Neural cell (in vitro differentiated cells): ENCODE results near the gene TDRD12. TPM values are rescaled to one million over a fixed set of nuclear protein-coding genes. Genes with fewer than 3 reads are reported as not detected.

ENCODE experiments used
- H2AFZ ChIP-seq: fragments of 200-600, 300-800 bp; sonication (generic), shearing (Covaris generic); 2 replicates; pipeline ENCODE4 v1.6.0; 2014; ENCODE audit warnings: low read depth, mild to moderate bottlenecking, antibody characterized with exemption, low read length, moderate library complexity
- H3F3A ChIP-seq: fragments of 200-600 bp; shearing (Covaris generic); 2 replicates; pipeline ENCODE4 v1.6.1; 2016; ENCODE audit warnings: mild to moderate bottlenecking, moderate library complexity, mixed read lengths, antibody characterized with exemption, low read length; ENCODE audit not compliant: insufficient read depth, poor library complexity, severe bottlenecking
- H3K27ac ChIP-seq: fragments of 200-600, 300-800 bp; sonication (generic), shearing (Covaris generic); 2 replicates; pipeline ENCODE4 v1.5.1; 2014; ENCODE audit warnings: mild to moderate bottlenecking, low read length, moderate library complexity
- H3K27me3 ChIP-seq: fragments of 300-800, 200-600 bp; sonication (generic), shearing (Covaris generic); 2 replicates; pipeline ENCODE4 v1.6.0; 2014; ENCODE audit warnings: mild to moderate bottlenecking, low read depth, low read length, moderate library complexity; ENCODE audit not compliant: insufficient read depth
- H3K36me3 ChIP-seq: fragments of 300-800, 200-600 bp; sonication (generic), shearing (Covaris generic); 2 replicates; pipeline ENCODE4 v1.5.1; 2014; ENCODE audit warnings: mild to moderate bottlenecking, antibody characterized with exemption, low read length, moderate library complexity; ENCODE audit not compliant: insufficient read depth
- H3K4me2 ChIP-seq: fragments of 300-800, 200-600 bp; sonication (generic), shearing (Covaris generic); 2 replicates; pipeline ENCODE4 v1.6.0; 2014; ENCODE audit warnings: mild to moderate bottlenecking, low read length
- H3K4me3 ChIP-seq: fragments of 300-800, 200-600 bp; sonication (generic), shearing (Covaris generic); 2 replicates; pipeline ENCODE4 v1.5.1; 2014; ENCODE audit warnings: mild to moderate bottlenecking, low read length, moderate library complexity
- H3K79me2 ChIP-seq: fragments of 200-600 bp; shearing (Covaris generic); replicated peaks from 2 replicates; pipeline ENCODE4 v1.6.0; 2014; ENCODE audit warnings: mild to moderate bottlenecking, low read length, moderate library complexity; ENCODE audit not compliant: insufficient read depth
- H3K9ac ChIP-seq: fragments of 300-800, 200-600 bp; sonication (generic), shearing (Covaris generic); 2 replicates; pipeline ENCODE4 v1.6.1; 2016; ENCODE audit warnings: mild to moderate bottlenecking, low read length, mixed read lengths
- H3K9me2 ChIP-seq: fragments of 200-600 bp; shearing (Covaris generic); 2 replicates; pipeline ENCODE4 v1.6.1; 2016; ENCODE audit warnings: mild to moderate bottlenecking, low read length, mixed read lengths; ENCODE audit not compliant: insufficient read depth
- H3K9me3 ChIP-seq: fragments of 200-600, 300-800 bp; sonication (generic), shearing (Covaris generic); 2 replicates; pipeline ENCODE4 v1.6.1; 2016; ENCODE audit warnings: mild to moderate bottlenecking, mixed run types, low read length, moderate library complexity, mixed read lengths
- H4K20me1 ChIP-seq: fragments of 200-600 bp; shearing (Covaris generic); 2 replicates; pipeline ENCODE4 v1.6.1; 2016; ENCODE audit warnings: mild to moderate bottlenecking, mixed run types; ENCODE audit not compliant: insufficient read depth
- EP300 ChIP-seq: fragments of 450-650 bp; conservative IDR thresholded peaks from 2 replicates; pipeline ENCODE4 v1.6.1; 2014; ENCODE audit warnings: antibody characterized with exemption, mild to moderate bottlenecking, moderate library complexity; ENCODE audit not compliant: poor library complexity, severe bottlenecking
- EZH2 ChIP-seq: fragments of 200-600, 300-800 bp; shearing (Covaris generic), sonication (generic); IDR thresholded peaks from 2 replicates; pipeline ENCODE4 v1.6.1; 2014; ENCODE audit warnings: antibody characterized with exemption, low read length, borderline replicate concordance, mild to moderate bottlenecking; ENCODE audit not compliant: insufficient read depth, poor library complexity, severe bottlenecking
- MXI1 ChIP-seq: fragments of 450-650 bp; conservative IDR thresholded peaks from 2 replicates; pipeline ENCODE4 v1.6.1; 2014; ENCODE audit warnings: antibody characterized with exemption, mild to moderate bottlenecking; ENCODE audit not compliant: poor library complexity, severe bottlenecking
- POLR2AphosphoS5 ChIP-seq: IDR thresholded peaks from 2 replicates; pipeline ENCODE4 v1.6.1; 2012
- RAD21 ChIP-seq: fragments of 450-650 bp; conservative IDR thresholded peaks from 2 replicates; pipeline ENCODE4 v1.6.1; 2014; ENCODE audit warnings: antibody characterized with exemption, mild to moderate bottlenecking, moderate library complexity
- SMC3 ChIP-seq: fragments of 450-650 bp; conservative IDR thresholded peaks from 2 replicates; pipeline ENCODE4 v1.6.1; 2014; ENCODE audit warnings: antibody characterized with exemption, mild to moderate bottlenecking, moderate library complexity; ENCODE audit not compliant: poor library complexity
- TAF1 ChIP-seq: IDR thresholded peaks from 2 replicates; pipeline ENCODE4 v1.6.1; 2012; ENCODE audit warnings: low read depth
- polyA plus RNA-seq: library from polyadenylated mRNA; depleted of rRNA; stranded (reverse); fragments of >200 nt; gene quantifications from 2 replicates; pipeline ENCODE4 v1.2.3, GENCODE V29; 2014
- TF ChIP-seq, protein P1 (sequence below): fragments of 450-650 bp; IDR thresholded peaks from 2 replicates; pipeline ENCODE4 v1.5.1; 2014; ENCODE audit warnings: antibody characterized with exemption, mild to moderate bottlenecking, moderate library complexity; ENCODE audit not compliant: poor library complexity, severe bottlenecking
- TF ChIP-seq, protein P2 (sequence below): IDR thresholded peaks from 2 replicates; pipeline ENCODE4 v1.6.1; 2012; ENCODE audit warnings: borderline replicate concordance

Gene TDRD12
- polyA plus RNA-seq, 1 donor from 2014 or later = 9.2 TPM

DNA sequence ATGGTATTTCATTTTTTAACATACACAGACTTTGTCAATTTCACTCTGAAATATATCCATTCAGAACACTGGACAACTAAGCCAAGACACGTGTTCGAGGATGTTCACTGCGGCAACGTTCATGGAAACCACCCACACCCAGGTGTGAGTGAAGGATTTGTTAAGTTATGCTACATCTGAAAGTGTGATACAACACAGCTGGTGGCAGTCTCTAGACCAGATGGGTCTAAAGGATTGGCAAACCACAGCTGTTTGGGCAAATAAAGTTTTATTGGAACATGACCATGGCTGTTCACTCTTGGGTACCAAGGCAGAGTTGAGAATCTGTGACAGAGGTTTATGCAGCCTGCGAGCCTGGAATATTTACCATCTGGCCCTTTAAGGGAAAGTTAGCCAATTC, 138.0 kb downstream of the TDRD12 start:
- no peaks in the 10 kb centered on the region for H3K79me2 ChIP-seq
- no peaks in the 10 kb centered on the region for H3K27me3 ChIP-seq
- TF ChIP-seq, protein P1, sequence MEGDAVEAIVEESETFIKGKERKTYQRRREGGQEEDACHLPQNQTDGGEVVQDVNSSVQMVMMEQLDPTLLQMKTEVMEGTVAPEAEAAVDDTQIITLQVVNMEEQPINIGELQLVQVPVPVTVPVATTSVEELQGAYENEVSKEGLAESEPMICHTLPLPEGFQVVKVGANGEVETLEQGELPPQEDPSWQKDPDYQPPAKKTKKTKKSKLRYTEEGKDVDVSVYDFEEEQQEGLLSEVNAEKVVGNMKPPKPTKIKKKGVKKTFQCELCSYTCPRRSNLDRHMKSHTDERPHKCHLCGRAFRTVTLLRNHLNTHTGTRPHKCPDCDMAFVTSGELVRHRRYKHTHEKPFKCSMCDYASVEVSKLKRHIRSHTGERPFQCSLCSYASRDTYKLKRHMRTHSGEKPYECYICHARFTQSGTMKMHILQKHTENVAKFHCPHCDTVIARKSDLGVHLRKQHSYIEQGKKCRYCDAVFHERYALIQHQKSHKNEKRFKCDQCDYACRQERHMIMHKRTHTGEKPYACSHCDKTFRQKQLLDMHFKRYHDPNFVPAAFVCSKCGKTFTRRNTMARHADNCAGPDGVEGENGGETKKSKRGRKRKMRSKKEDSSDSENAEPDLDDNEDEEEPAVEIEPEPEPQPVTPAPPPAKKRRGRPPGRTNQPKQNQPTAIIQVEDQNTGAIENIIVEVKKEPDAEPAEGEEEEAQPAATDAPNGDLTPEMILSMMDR = no peak
- TF ChIP-seq, protein P2, sequence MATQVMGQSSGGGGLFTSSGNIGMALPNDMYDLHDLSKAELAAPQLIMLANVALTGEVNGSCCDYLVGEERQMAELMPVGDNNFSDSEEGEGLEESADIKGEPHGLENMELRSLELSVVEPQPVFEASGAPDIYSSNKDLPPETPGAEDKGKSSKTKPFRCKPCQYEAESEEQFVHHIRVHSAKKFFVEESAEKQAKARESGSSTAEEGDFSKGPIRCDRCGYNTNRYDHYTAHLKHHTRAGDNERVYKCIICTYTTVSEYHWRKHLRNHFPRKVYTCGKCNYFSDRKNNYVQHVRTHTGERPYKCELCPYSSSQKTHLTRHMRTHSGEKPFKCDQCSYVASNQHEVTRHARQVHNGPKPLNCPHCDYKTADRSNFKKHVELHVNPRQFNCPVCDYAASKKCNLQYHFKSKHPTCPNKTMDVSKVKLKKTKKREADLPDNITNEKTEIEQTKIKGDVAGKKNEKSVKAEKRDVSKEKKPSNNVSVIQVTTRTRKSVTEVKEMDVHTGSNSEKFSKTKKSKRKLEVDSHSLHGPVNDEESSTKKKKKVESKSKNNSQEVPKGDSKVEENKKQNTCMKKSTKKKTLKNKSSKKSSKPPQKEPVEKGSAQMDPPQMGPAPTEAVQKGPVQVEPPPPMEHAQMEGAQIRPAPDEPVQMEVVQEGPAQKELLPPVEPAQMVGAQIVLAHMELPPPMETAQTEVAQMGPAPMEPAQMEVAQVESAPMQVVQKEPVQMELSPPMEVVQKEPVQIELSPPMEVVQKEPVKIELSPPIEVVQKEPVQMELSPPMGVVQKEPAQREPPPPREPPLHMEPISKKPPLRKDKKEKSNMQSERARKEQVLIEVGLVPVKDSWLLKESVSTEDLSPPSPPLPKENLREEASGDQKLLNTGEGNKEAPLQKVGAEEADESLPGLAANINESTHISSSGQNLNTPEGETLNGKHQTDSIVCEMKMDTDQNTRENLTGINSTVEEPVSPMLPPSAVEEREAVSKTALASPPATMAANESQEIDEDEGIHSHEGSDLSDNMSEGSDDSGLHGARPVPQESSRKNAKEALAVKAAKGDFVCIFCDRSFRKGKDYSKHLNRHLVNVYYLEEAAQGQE = no peak
- TF ChIP-seq EZH2 (no peak), POLR2AphosphoS5 (no peak), EP300 (no peak), RAD21 (no peak)
- H4K20me1 ChIP-seq = no peaks in the 10 kb centered on the region
- no peaks in the 10 kb centered on the region for H3K36me3 ChIP-seq
- no peaks in the 10 kb centered on the region for H3K9me2 ChIP-seq
- no peak overlapping the region for H3K4me2 ChIP-seq
- no peak overlapping the region for H3K27ac ChIP-seq
- H2AFZ ChIP-seq = no peak overlapping the region
- H3K9me3 ChIP-seq = no peaks in the 10 kb centered on the region
- H3K9ac ChIP-seq = no peak overlapping the region
- H3K4me3 ChIP-seq = no peak overlapping the region
- H3F3A ChIP-seq = no peaks in the 10 kb centered on the region

DNA sequence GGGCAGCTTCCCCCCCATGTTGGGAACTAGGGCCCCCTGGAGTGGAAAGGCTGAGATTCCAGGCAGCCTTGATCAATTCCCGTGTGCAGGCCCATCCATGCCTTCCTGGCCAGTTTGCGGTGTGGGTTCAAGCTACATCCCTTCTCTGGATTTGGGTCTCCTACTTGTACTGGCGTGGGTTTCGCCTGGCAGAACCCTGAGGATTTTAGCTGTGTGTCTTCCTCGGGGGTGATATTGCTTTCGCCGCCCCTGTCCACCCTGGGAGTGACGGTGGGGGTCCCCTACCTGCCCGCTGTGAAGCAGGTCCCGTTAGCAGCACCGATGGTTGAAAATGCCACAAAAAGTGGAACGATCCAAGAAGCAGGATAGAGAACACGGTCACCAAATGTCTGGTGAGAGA, 138.6 kb downstream of the TDRD12 start:
- no peak overlapping the region for H3K27ac ChIP-seq
- no peaks in the 10 kb centered on the region for H3K27me3 ChIP-seq
- no peak overlapping the region for H2AFZ ChIP-seq
- no peaks in the 10 kb centered on the region for H3K9me3 ChIP-seq
- no peaks in the 10 kb centered on the region for H4K20me1 ChIP-seq
- TF ChIP-seq POLR2AphosphoS5 (no peak), SMC3 (no peak), TAF1 (no peak), RAD21 (no peak), EZH2 (no peak), MXI1 (no peak), EP300 (no peak)
- TF ChIP-seq, protein P1 = no peak
- TF ChIP-seq, protein P2 = no peak
- no peak overlapping the region for H3K4me3 ChIP-seq
- H3K36me3 ChIP-seq = no peaks in the 10 kb centered on the region
- H3K79me2 ChIP-seq = no peaks in the 10 kb centered on the region
- H3K9ac ChIP-seq = no peak overlapping the region
- H3K4me2 ChIP-seq = no peak overlapping the region
- H3F3A ChIP-seq = no peaks in the 10 kb centered on the region
- H3K9me2 ChIP-seq = no peaks in the 10 kb centered on the region
